Measurements from ENCODE around the gene RUSC1. TPM values are rescaled to one million over a fixed set of nuclear protein-coding genes. Genes with fewer than 3 reads are reported as not detected.
A peak's percentile ranks its signal among the peaks of the same experiment; 100 is the strongest.

RUSC1 gene
- total RNA-seq (10 to 100 TPM; 31.3 to 32.8 TPM), polyA plus RNA-seq (9.8 TPM)

- Mint-ChIP-seq H3K27ac (peak within 1 kb of the TSS in 5 of 8 donors; percentile 0 to 70 (median 28)), H3K9me3 (no peaks in the 10 kb centered on the region), H3K4me1 (peaks cover 18 to 37% (median 22%) of the 10 kb centered on the region in 3 donors), H3K36me3 (peaks cover 0 to 24% (median 3%) of the 10 kb centered on the region in 3 donors), H3K27me3 (no peaks in the 10 kb centered on the region), H3K4me3 (peak within 1 kb of the TSS; percentile 41 to 78 (median 70))
- H3K4me3 ChIP-seq (ENCODE audit: low read length): peak within 1 kb of the TSS; percentile 25
- no peaks in the 10 kb centered on the region for H3K9me3 ChIP-seq (ENCODE audit: low read length)
- H3K27me3 ChIP-seq (ENCODE audit: insufficient read depth, low read length, poor library complexity, severe bottlenecking): no peaks in the 10 kb centered on the region
- H3K4me1 ChIP-seq (ENCODE audit: insufficient read depth, low read length): peaks cover 9% of the 10 kb centered on the region
- CTCF ChIA-PET: interaction anchor here (0.6 to 6.0 kb wide), 6 partner anchors 12 to 114 kb away, joined by 3 to 116 read pairs (median 4); partner anchors contain the start of genes FDPS and HCN3
- POLR2A ChIA-PET: interaction anchor here (3.3 kb wide), 1 partner anchor 13 kb away, joined by 11 read pairs; the partner anchor contains the start of gene FDPS
- DNase-seq: peak; percentile 40 to 70 (median 60)
- H3K36me3 ChIP-seq (ENCODE audit: insufficient read depth, low read length): no peaks in the 10 kb centered on the region
- H3K27ac ChIP-seq (ENCODE audit: low read depth, low read length): no peak within 1 kb of the TSS
Measured at GRCh38 chr1:155320661-155321617, at the start of gene RUSC1. Gene RUSC1 (plus strand): TSS chr1:155320894. CDS start chr1:155321774, 880 bp downstream.

DNA sequence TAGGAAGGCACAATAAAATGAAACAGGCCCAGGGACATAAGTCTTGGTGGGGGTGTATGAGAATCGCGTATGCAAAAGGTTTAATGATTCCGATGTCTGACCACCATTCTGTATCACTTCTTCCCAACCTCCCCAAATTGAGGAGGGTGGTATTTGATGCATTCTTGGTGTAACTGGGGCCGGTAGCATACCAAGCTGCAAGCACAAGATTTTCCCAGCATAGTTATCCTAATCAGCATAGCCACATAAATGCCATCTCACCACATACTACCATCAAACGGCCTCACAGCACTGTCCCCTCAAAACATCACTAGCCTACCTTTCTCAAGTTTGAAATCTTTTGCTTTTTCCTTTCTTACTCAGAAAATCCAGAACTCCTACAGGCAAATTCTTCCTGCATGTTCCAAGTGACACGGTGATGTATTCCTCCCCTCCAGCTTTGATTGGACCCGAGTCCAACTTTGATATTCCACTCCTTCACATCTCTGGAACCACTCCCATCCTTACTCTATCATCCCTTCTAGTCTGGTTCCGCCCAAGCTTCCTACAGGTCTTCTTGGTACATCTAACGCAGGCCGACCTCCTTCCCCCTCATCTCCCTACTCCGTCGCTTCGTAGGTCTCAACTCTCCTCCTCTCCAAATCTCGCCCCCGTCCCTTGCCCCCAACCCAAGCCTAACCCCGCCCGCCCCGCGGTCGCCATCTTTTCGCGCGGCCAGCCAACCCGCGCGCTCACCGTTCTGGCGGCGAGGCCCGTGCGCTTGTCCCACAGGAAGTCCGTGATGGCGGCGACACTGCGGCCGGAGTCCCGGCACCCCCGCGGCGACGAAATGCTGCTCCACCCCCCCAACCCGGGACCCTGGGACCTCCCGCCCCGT lies 48.0 kb upstream of the RUSC1 start:
- Histone ChIP-seq H3K4me1 (ENCODE audit: insufficient read depth, low read length) (peaks cover 33% of the 10 kb centered on the region), H3K36me3 (ENCODE audit: insufficient read depth, low read length) (peaks cover 32% of the 10 kb centered on the region), H3K4me3 (ENCODE audit: low read length) (peak overlapping the region; percentile 87), H3K27me3 (ENCODE audit: insufficient read depth, low read length, poor library complexity, severe bottlenecking) (no peaks in the 10 kb centered on the region), H3K9me3 (ENCODE audit: low read length) (no peaks in the 10 kb centered on the region), H3K27ac (ENCODE audit: low read depth, low read length) (peak overlapping the region; percentile 64)
- POLR2A ChIA-PET: interaction anchor here (0.7 to 3.6 kb wide), 9 partner anchors 10 to 1314 kb away, joined by 3 to 25 read pairs (median 3); partner anchors contain the start of genes FDPS and SCAMP3
- Mint-ChIP-seq H3K27ac (peak overlapping the region; percentile 80 to 99 (median 95)), H3K4me1 (peaks cover 37 to 48% (median 45%) of the 10 kb centered on the region in 3 donors), H3K36me3 (peaks cover 0 to 47% (median 16%) of the 10 kb centered on the region in 3 donors), H3K4me3 (peak overlapping the region; percentile 90 to 97 (median 95)), H3K9me3 (no peaks in the 10 kb centered on the region), H3K27me3 (no peaks in the 10 kb centered on the region)
- no peak for DNase-seq
- CTCF ChIA-PET: interaction anchor here (0.7 to 9.0 kb wide), 11 partner anchors 9 to 194 kb away, joined by 3 to 64 read pairs (median 4); partner anchors contain the start of gene SCAMP3

- ChIA-PET POLR2A (interaction anchor here (0.7 to 3.6 kb wide), 9 partner anchors 10 to 1315 kb away, joined by 3 to 25 read pairs (median 3); partner anchors contain the start of genes FDPS and SCAMP3), CTCF (interaction anchor here (0.7 to 9.0 kb wide), 10 partner anchors 10 to 193 kb away, joined by 3 to 64 read pairs (median 4); partner anchors contain the start of gene SCAMP3)
- H3K4me3 Mint-ChIP-seq: peak within 1 kb of the TSS; percentile 90 to 97 (median 95)
- peaks cover 23% of the 10 kb centered on the region for H3K36me3 ChIP-seq (ENCODE audit: insufficient read depth, low read length)
- no peaks in the 10 kb centered on the region for H3K27me3 ChIP-seq (ENCODE audit: insufficient read depth, low read length, poor library complexity, severe bottlenecking)
- peak within 1 kb of the TSS; percentile 64 for H3K27ac ChIP-seq (ENCODE audit: low read depth, low read length)
- peaks cover 41 to 56% (median 50%) of the 10 kb centered on the region in 3 donors for H3K4me1 Mint-ChIP-seq
- peaks cover 0 to 38% (median 12%) of the 10 kb centered on the region in 3 donors for H3K36me3 Mint-ChIP-seq
- no peaks in the 10 kb centered on the region for H3K9me3 ChIP-seq (ENCODE audit: low read length)
- peaks cover 42% of the 10 kb centered on the region for H3K4me1 ChIP-seq (ENCODE audit: insufficient read depth, low read length)
- H3K9me3 Mint-ChIP-seq: no peaks in the 10 kb centered on the region
- peak within 1 kb of the TSS; percentile 80 to 99 (median 95) for H3K27ac Mint-ChIP-seq
- H3K27me3 Mint-ChIP-seq: no peaks in the 10 kb centered on the region
- DNase-seq: peak; percentile 90 to 96 (median 92)
- H3K4me3 ChIP-seq (ENCODE audit: low read length): peak within 1 kb of the TSS; percentile 87
Measured at GRCh38 chr1:155273343-155274245, 47.1 kb upstream of the RUSC1 start, which contains the start of gene CLK2. Gene CLK2 (minus strand): TSS chr1:155273504. CDS start chr1:155270977, 2,527 bp downstream.

GRCh38 chr1:155277070-155277901 lies 43.4 kb upstream of the RUSC1 start, which contains the start of gene HCN3:
Gene HCN3 (plus strand): TSS chr1:155277463. CDS start chr1:155277591, 128 bp downstream.
- Mint-ChIP-seq H3K36me3 (peaks cover 0 to 10% (median 0%) of the 10 kb centered on the region in 3 donors), H3K4me3 (peak within 1 kb of the TSS; percentile 68 to 89 (median 80)), H3K27ac (peak within 1 kb of the TSS; percentile 56 to 87 (median 64)), H3K4me1 (peaks cover 33 to 42% (median 37%) of the 10 kb centered on the region in 3 donors), H3K27me3 (no peaks in the 10 kb centered on the region), H3K9me3 (no peaks in the 10 kb centered on the region)
- POLR2A ChIA-PET: interaction anchor here (1.0 kb wide), 1 partner anchor 46 kb away, joined by 3 read pairs; no protein-coding TSS in a partner anchor
- CTCF ChIA-PET: interaction anchor here (1.1 to 9.0 kb wide), 6 partner anchors 11 to 580 kb away, joined by 3 to 64 read pairs (median 7); partner anchors contain the start of gene GON4L
- H3K9me3 ChIP-seq (ENCODE audit: low read length): no peaks in the 10 kb centered on the region
- DNase-seq: peak; percentile 82 to 94 (median 91)
- H3K27me3 ChIP-seq (ENCODE audit: insufficient read depth, low read length, poor library complexity, severe bottlenecking): no peaks in the 10 kb centered on the region
- peak within 1 kb of the TSS; percentile 7 for H3K27ac ChIP-seq (ENCODE audit: low read depth, low read length)
- H3K36me3 ChIP-seq (ENCODE audit: insufficient read depth, low read length): no peaks in the 10 kb centered on the region
- peaks cover 33% of the 10 kb centered on the region for H3K4me1 ChIP-seq (ENCODE audit: insufficient read depth, low read length)
- peak within 1 kb of the TSS; percentile 59 for H3K4me3 ChIP-seq (ENCODE audit: low read length)

DNA sequence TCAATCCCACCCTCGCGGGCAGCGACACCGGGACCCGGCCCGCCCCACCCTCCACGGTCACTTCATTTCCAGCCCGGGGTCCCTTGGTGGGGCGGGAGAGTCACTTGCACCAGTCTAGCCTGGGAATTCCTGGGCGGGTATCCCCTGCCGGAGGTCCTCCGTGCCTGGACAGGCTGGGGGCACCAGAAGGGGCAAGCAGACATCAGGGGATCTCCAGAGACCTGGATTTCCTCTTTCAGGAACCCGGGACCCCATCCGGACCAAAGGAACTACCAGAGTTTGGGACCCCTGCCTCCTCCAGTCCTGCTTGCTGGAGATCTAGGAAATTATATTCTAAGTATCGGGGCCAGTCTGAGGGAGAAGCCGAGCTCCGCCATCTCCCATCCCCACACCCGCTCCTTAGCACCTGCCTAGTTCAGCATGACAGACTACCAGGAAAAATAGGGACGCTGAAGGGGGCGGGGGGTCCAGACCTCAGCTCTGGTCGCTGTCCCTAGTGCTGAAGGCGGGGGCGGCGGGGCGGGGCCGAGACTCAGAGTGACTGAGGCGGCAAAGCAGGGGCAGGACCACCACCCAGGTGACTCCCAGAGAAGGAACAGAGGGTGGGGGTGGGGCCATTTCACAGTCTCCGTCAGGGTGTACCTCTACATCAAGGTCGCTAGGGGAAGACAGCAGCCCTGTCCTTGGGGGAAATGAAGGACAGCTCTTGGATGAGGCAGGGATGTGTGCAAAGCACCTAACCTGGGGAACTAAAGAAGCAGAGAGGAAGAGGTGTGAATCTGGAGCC lies 42.6 kb upstream of the RUSC1 start:
- H3K36me3 ChIP-seq (ENCODE audit: insufficient read depth, low read length): no peaks in the 10 kb centered on the region
- H3K27ac ChIP-seq (ENCODE audit: low read depth, low read length): peak overlapping the region; percentile 7
- Mint-ChIP-seq H3K27me3 (no peaks in the 10 kb centered on the region), H3K36me3 (peaks cover 0 to 4% (median 0%) of the 10 kb centered on the region in 3 donors), H3K4me3 (peak overlapping the region; percentile 68 to 89 (median 80)), H3K4me1 (peaks cover 26 to 35% (median 30%) of the 10 kb centered on the region in 3 donors), H3K27ac (peak overlapping the region; percentile 17 to 87 (median 60)), H3K9me3 (no peaks in the 10 kb centered on the region)
- no peaks in the 10 kb centered on the region for H3K9me3 ChIP-seq (ENCODE audit: low read length)
- peaks cover 29% of the 10 kb centered on the region for H3K4me1 ChIP-seq (ENCODE audit: insufficient read depth, low read length)
- peak; percentile 68 to 88 (median 75) for DNase-seq
- ChIA-PET CTCF (interaction anchor here (1.1 to 2.4 kb wide), 3 partner anchors 27 to 579 kb away, joined by 3 to 12 read pairs (median 6); partner anchors contain the start of gene GON4L), POLR2A (interaction anchor here (1.0 kb wide), 1 partner anchor 46 kb away, joined by 3 read pairs; no protein-coding TSS in a partner anchor)
- H3K4me3 ChIP-seq (ENCODE audit: low read length): peak overlapping the region; percentile 59
- H3K27me3 ChIP-seq (ENCODE audit: insufficient read depth, low read length, poor library complexity, severe bottlenecking): no peaks in the 10 kb centered on the region

Data from CD8-positive, alpha-beta memory T cell (primary cell).